Stimulated activated CD4-positive, alpha-beta T cell treated with anti-CD3 and anti-CD28 coated beads, TNF-alpha, amount 100 ng/mL, for 48 hours (primary cell): ENCODE measurements around the gene TAS2R41.
"Not testable (repeated sequence)": the region's sequence is repeated elsewhere in the genome, so short reads cannot be mapped to it uniquely, and the experiment has no call there.

Experiments
- DNase-seq, 3 donors: peaks; one replicate each; pipeline ENCODE4 v3.0.0-alpha.2; 2020; ENCODE audit warnings: low read depth in 3 of 3

TAS2R41 gene

GRCh38 chr7:143456992-143457793, 20.5 kb upstream of the TAS2R41 start:
- no peak for DNase-seq

GRCh38 chr7:143458263-143458662, 19.4 kb upstream of the TAS2R41 start:
- no peak for DNase-seq

- DNase-seq: no peak
Measured at GRCh38 chr7:143458681-143459080, 19.0 kb upstream of the TAS2R41 start.

- DNase-seq: no peak
Measured at GRCh38 chr7:143459359-143459758, 18.3 kb upstream of the TAS2R41 start.

- DNase-seq: no peak
Measured at GRCh38 chr7:143460271-143460979, 17.2 kb upstream of the TAS2R41 start.

GRCh38 chr7:143462045-143462444, 15.6 kb upstream of the TAS2R41 start:
- no peak for DNase-seq

GRCh38 chr7:143463556-143463955, 14.1 kb upstream of the TAS2R41 start:
- DNase-seq: no peak

- no peak for DNase-seq
Measured at GRCh38 chr7:143463957-143464356, 13.7 kb upstream of the TAS2R41 start.

GRCh38 chr7:143467724-143468123, 9.9 kb upstream of the TAS2R41 start:
- DNase-seq: no peak

- not testable (repeated sequence) for DNase-seq
Measured at GRCh38 chr7:143472071-143472689, 5.5 kb upstream of the TAS2R41 start.

- no peak for DNase-seq
Measured at GRCh38 chr7:143479055-143479766, 1.5 kb downstream of the TAS2R41 start.

GRCh38 chr7:143480501-143480900, 2.8 kb downstream of the TAS2R41 start:
- DNase-seq: no peak

- DNase-seq: no peak
Measured at GRCh38 chr7:143484119-143484518, 6.4 kb downstream of the TAS2R41 start.

- no peak for DNase-seq
Measured at GRCh38 chr7:143485094-143485493, 7.4 kb downstream of the TAS2R41 start.

- DNase-seq: no peak
Measured at GRCh38 chr7:143485500-143485899, 7.8 kb downstream of the TAS2R41 start.

- DNase-seq: not testable (repeated sequence)
Measured at GRCh38 chr7:143486266-143486665, 8.6 kb downstream of the TAS2R41 start.

GRCh38 chr7:143487061-143487460, 9.4 kb downstream of the TAS2R41 start:
- DNase-seq: no peak

GRCh38 chr7:143487566-143487965, 9.9 kb downstream of the TAS2R41 start:
- DNase-seq: no peak

GRCh38 chr7:143490717-143491306, 13.1 kb downstream of the TAS2R41 start:
- DNase-seq: no peak

GRCh38 chr7:143492043-143492471, 14.4 kb downstream of the TAS2R41 start:
- no peak for DNase-seq
